Measurements from ENCODE around the gene ZNF497. TPM values are rescaled to one million over a fixed set of nuclear protein-coding genes. Genes with fewer than 3 reads are reported as not detected.

Gene ZNF497
- total and polyA plus RNA-seq, 2 of the 8 experiments (the other 6 are each of a cell fraction or from before 2014, with no cell fraction given), result 0.93 to 1.4 TPM

GRCh38 chr19:58374200-58374599 lies 11.6 kb upstream of the ZNF497 start:
- Histone ChIP-seq H3K4me1 (replicated peaks in 1 of 4; ENCODE audit: control insufficient read depth in 3 of 4, insufficient read depth in 4 of 4, low read length in 3 of 4) (no peaks in the 10 kb centered on the region), H2BK120ac (replicated peaks; ENCODE audit: low read depth, low read length) (no peak overlapping the region), H3K4ac (replicated peaks; ENCODE audit: insufficient read length, low read depth, low read length) (no peak overlapping the region), H3K79me1 (ENCODE audit: low read depth, low read length) (0 out of 2 replicates have a peak, but pooled peaks cover 2% of the 10 kb centered on the region), H3K14ac (ENCODE audit: insufficient read length) (no peak overlapping the region), H3K9ac (replicated peaks in 1 of 4; ENCODE audit: extremely low read depth in 1 of 4, low read depth in 3 of 4, low read length in 3 of 4) (no peak overlapping the region), H3K9me3 (ENCODE audit: insufficient read depth in 2 of 2, low read depth in 1 of 2, low read length in 1 of 2) (no peaks in the 10 kb centered on the region), H3K18ac (ENCODE audit: extremely low read depth, low read length) (no peak overlapping the region), H2BK12ac (ENCODE audit: low read depth, low read length) (no peak overlapping the region), H4K5ac (ENCODE audit: insufficient read length, low read depth, low read length) (no peak overlapping the region), H2AFZ (ENCODE audit: low read length) (no peak overlapping the region), H2AK5ac (ENCODE audit: low read depth, low read length) (no peak overlapping the region), H2BK20ac (ENCODE audit: low read length) (no peak overlapping the region), H2BK15ac (ENCODE audit: low read length) (no peak overlapping the region), H3K79me2 (ENCODE audit: control insufficient read depth in 1 of 2, insufficient read depth in 2 of 2, low read length in 2 of 2) (no peaks in the 10 kb centered on the region), H3K27me3 (replicated peaks in 1 of 4; ENCODE audit: control insufficient read depth in 3 of 4, extremely low read depth in 1 of 4, insufficient read depth in 3 of 4, low read length in 3 of 4) (no peaks in the 10 kb centered on the region), H2BK5ac (ENCODE audit: low read depth, low read length) (no peak overlapping the region), H4K8ac (ENCODE audit: extremely low read depth, insufficient read depth, low read length) (no peak overlapping the region), H3K4me2 (ENCODE audit: insufficient read depth in 1 of 2, low read depth in 2 of 2, low read length in 2 of 2) (no peak overlapping the region), H3K4me3 (ENCODE audit: extremely low read depth in 1 of 4, insufficient read depth in 2 of 4, low read depth in 3 of 4, low read length in 4 of 4) (no peak overlapping the region), H3K56ac (replicated peaks; ENCODE audit: insufficient read length, low read depth, low read length) (no peak overlapping the region), H3K23ac (ENCODE audit: insufficient read length) (no peak overlapping the region), H3K23me2 (ENCODE audit: low read depth, low read length) (no peaks in the 10 kb centered on the region), H3K36me3 (ENCODE audit: control insufficient read depth in 2 of 4, insufficient read depth in 4 of 4, low read length in 3 of 4) (no peaks in the 10 kb centered on the region), H4K20me1 (replicated peaks in 1 of 2; ENCODE audit: control insufficient read depth in 1 of 2, insufficient read depth in 2 of 2, low read length in 2 of 2) (peaks cover 0 to 3% of the 10 kb centered on the region in 2 experiments), H3K27ac (ENCODE audit: low read depth, low read length) (no peak overlapping the region), H4K91ac (replicated peaks; ENCODE audit: insufficient read length, low read length) (no peak overlapping the region)
- ChIA-PET CTCF (ENCODE audit: partially characterized antibody) (interaction anchor here (0.7 to 2.0 kb wide), 6 partner anchors 9 to 146 kb away, joined by 3 to 10 read pairs (median 4); partner anchors contain the start of genes ZBTB45 and ZNF497), POLR2A (ENCODE audit: partially characterized antibody) (interaction anchor here (0.8 to 8.5 kb wide), 9 partner anchors 10 to 101 kb away, joined by 3 to 94 read pairs (median 4); partner anchors contain the start of genes ERVK3-1, ZNF132 and ZNF497)
- no peak for DNase-seq (ENCODE audit: low read depth in 1 of 2, low spot score in 2 of 2)
- WGBS, 2 experiments (ENCODE audit: extremely low coverage in 1 of 2, insufficient coverage in 1 of 2, insufficient read length in 1 of 2, insufficient replicate concordance in 2 of 2, low coverage in 1 of 2, low lambda C conversion rate in 2 of 2, missing lambda C conversion rate in 1 of 2), result 92% methylated on average over 4 of the region's 4 CpGs; no CpG with 5 or more reads in 1 of the 2 experiments
- no peak for FAIRE-seq
- TF ChIP-seq RAD21 (IDR thresholded peaks at IDR 0.05 in 1 of 2, conservative IDR thresholded peaks at IDR 0.05 in 1 of 2; ENCODE audit: low read depth in 2 of 2, low read length in 2 of 2) (no peak), GABPA (IDR thresholded peaks at IDR 0.05; ENCODE audit: borderline replicate concordance, insufficient read depth, low read length) (no peak), KDM4A (IDR thresholded peaks at IDR 0.05; ENCODE audit: low read depth, low read length, severe bottlenecking) (no peak), EZH2 (IDR thresholded peaks at IDR 0.05; ENCODE audit: low read depth, low read length, severe bottlenecking) (no peak), TEAD4 (IDR thresholded peaks at IDR 0.05; ENCODE audit: low read depth, low read length) (no peak), KDM1A (IDR thresholded peaks at IDR 0.05; ENCODE audit: borderline replicate concordance, low read length) (no peak), MAFK (IDR thresholded peaks at IDR 0.05; ENCODE audit: low read depth, low read length) (no peak), HDAC6 (IDR thresholded peaks at IDR 0.05; ENCODE audit: low read depth, low read length) (no peak), YY1 (IDR thresholded peaks at IDR 0.05; ENCODE audit: low read depth, low read length) (no peak), SIRT6 (IDR thresholded peaks at IDR 0.05; ENCODE audit: low read length) (no peak), POU5F1 (IDR thresholded peaks at IDR 0.05; ENCODE audit: low read depth, low read length) (no peak), CHD1 (IDR thresholded peaks at IDR 0.05; ENCODE audit: low read depth, low read length) (no peak), EP300 (IDR thresholded peaks at IDR 0.05; ENCODE audit: borderline replicate concordance in 1 of 2, low read depth in 2 of 2, low read length in 2 of 2) (no peak), NANOG (IDR thresholded peaks at IDR 0.05; ENCODE audit: insufficient read depth, low read depth, low read length, poor library complexity, severe bottlenecking) (no peak)

Data from H1 (cell line).